HG02981 (cell line): ENCODE measurements around the gene KCNAB2.

Experiments
- ATAC-seq: cut with Tn5 transposase; IDR thresholded peaks from one replicate; pipeline ENCODE4 v1.9.1; 2021; ENCODE audit warnings: mild to moderate bottlenecking, moderate library complexity; ENCODE audit not compliant: unreplicated experiment

Gene KCNAB2

DNA sequence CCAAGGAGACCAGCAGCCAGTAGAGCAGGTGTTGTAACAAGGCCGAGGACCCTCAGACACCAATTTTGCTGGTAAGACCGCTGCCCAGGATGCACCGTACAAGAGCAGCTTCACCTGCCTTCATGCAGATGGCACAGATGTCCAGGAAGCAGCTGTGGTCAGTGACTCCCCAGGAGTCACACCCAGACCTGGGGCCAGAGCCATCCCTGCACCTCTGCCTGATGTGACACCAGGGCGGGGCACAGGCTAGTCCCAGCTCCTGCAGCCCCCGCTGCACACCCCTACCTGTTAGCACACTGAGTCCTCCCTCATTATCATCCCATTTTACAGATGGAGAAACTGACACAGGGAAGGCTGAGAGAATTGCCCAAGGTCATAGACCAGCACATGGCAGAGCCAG lies 16.3 kb upstream of the KCNAB2 start:
- no peak for ATAC-seq

DNA sequence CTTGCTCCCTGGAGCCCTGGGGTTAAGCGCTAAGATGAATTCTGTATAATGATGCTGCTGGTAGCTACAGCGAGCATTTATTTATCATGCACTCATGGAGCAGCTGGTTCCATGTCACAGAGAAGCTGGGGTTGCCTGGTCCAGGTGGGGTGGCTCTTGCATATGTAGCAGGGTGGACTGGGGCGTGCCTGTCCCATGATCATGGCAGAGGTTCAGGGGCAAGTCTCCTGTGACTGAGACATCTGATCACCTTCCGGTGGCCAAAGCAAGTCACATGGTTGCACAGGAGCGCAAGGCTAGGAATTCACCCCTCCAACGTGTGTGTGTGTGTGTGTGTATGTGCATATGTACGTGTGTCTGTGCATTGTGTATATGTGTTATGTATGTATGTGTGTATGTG lies 15.6 kb upstream of the KCNAB2 start:
- ATAC-seq: no peak

DNA sequence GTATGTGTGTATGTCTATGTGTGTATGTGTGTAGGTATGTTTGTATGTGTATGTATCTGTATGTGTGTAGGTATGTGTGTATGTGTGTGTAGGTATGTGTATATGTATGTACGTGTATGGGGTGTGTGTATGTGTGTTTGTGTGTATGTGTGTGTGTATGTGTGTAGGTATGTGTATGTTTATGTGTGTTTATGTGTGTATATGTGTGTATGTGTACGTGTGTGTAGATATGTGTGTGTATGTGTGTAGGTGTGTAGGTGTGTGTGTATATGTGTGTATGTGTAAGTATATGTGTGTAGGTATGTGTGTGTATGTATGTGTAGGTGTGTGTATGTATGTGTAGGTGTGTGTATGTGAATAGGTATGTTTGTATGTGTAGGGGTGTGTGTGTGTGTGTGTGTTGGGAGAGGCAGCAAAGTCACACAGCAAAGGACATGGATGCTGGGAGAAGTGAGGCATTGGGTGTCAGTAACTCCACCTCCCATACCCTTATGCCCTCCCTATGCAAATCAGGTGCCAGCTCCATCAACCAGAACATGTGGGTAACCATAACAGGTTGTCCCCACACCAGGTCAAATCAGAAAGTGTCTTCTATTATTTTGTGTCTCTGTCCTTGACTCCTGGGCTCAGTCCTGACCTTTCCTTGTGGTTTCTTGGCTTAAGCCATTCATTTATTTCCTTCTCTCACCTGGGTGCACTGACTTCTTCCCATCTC lies 15.0 kb upstream of the KCNAB2 start:
- no peak for ATAC-seq

DNA sequence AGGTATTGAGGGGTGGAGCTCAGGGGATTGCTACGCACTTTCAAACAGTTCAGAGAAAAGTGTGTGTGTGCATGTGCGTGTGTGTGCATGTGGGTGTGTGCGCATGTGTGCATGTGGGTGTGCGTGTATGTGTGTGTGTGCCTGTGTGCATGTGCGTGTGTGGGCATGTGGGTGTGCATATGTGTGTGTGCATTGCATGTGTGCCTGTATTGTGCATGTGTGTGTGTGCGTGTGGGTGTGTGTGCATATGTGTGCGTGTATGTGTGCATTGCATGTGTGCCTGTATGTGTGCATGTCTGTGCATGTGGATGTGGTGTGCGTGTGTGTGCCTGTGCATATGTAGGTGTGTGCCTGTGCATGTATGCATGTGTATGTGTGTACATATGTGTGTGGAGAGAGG lies 12.6 kb upstream of the KCNAB2 start:
- no peak for ATAC-seq

DNA sequence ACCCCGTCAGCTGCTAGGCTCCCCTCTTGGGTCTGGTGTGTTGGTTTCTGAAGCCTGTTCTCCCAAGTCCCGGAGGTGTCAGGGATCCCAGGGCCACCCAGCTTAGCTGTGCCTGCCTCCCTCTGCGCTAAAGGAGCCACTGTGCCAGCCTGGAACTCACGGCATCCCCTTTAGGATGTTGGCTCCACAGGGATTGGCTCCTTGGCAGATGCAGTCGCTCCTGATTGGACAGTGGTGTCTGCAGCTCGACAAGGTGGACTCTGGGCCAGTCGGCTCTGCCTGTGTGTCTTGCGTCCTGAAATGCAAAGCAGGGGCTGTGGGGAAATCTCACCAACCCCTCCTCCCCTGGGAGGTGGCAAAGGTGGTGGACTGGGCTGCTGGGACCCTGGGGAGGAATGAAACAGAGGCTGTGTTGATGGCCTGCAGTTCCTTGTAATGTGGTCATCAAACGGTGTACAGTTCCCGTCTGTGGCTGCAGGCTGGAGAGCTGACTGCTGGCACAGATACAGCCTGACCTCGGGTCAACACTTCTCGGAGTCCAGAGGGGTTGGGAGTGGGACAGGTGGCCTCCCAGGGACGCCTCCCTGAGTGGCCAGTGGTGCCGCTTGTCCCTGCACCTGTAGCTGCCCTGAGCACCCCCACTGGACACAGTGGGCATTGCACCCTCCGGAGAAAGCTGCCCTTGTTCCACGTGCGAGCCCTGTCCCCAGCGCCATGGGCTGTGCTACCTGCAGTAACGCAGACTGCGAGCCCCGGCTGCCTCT lies 11.5 kb upstream of the KCNAB2 start:
- no peak for ATAC-seq

DNA sequence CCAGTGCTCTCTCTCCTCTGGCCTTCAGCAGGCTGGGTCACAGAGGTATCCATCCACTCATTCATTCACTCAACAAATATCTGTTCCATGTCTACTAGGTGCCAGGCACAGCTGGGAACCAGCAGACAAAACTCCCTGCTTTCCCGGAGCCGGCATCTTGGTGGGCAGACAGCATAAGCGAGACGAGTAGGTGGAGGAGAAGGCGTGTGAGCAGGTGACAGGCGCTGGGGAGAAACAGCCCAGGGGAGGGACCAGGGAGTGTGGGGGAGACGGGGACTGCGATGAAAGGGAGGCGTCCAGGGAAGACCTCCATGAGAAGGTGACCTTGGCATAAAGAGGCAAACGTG lies 11.0 kb upstream of the KCNAB2 start:
- no peak for ATAC-seq

DNA sequence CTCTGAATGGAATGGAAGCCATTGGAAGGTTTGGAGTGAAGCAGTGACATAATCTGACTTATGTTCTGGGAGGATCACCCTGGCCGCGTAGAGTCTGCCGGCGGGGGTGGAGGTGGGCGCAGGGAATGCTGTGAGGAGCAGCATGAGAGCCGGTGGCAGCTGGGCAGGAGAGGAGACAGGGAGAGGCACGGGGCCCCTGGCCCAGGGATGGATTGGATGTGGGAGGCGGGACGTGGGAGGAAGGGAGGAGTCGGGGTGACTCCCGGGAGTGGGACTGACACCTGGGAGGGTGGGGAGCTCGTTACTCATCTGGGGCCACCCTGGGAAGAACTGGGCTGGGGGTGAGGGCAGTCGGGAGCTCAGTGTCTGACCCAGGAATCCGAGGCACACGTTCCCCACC lies 10.4 kb upstream of the KCNAB2 start:
- ATAC-seq: no peak

DNA sequence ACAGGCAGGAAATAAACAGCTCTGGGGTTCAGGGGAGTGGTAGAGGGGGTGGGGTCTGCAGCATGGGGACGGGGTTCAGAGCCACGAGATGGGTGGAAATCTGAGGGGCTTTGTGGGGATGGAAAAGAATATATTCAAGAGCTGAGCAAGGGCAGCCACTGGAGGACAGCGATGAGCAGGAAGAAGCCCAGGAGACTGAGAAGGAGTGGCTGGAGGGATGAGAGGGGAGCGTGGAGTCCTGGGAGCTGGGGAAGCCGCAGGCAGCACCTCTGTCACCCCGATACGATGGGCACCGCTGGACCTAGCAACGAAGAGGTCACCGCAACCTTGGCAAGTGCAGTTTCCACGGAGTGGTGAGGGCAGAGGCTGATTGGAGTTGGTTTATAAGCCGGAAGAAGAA lies 10.0 kb upstream of the KCNAB2 start:
- no peak for ATAC-seq

DNA sequence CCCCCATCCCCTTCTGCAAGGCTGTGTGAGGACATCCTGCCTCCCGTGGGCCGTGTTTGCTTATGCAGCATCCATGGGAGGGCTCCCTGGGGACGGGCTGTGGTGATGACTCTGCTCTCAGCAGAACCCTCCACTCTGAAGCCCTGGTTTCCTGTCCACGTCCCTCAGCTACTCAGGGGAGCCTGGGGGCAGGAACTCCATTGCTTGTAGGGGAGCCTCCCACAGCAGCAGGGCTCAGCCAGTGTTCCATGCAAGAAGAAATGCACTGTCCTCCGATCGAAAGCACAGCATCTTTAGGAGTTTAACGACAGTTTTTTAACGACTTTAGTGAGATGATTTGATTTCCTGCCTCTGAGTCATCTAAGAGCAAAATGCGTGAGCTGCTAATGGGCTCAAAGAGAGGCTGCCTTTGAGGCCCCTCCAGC lies 8.3 kb upstream of the KCNAB2 start:
- ATAC-seq: peak; percentile 91

DNA sequence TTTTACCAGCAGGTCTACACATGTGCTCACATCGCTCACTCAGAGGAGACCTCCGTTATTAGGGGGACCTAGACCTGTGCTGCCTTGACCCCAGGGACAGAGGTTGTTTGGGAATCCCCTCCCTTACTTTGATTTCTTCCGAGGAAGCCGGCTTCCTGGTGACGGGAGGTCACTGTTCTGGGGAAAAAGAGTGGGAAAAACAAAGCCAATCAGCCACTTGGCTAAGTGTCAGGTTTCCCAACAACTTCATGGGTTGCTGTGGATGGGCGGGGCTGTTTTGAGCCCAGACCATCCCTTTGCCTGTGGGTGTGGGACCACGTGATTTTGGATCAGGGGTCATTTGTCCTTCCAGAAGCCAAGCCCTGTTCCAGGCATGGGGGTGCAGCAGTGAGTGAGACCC lies 7.1 kb upstream of the KCNAB2 start:
- no peak for ATAC-seq

DNA sequence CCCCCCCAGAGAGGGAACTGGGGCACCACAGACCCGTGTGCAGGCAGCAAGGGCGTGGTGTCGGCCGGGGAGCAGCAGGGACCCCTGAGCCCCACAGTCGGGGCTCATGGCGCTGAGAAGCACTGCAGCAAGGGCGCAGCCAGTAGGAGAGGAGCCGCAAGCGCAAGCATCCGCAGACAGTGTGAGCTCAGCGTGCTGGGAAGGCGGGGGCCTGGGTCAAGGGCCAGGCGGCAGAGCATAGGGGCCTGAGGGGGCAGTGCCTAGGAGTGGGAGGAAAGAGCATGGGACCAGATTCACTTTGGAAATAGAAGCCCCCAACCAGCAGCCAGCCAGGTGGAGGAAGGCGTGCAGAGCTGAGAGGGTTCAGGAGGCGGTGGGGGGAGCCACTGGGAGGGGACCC lies 6.7 kb upstream of the KCNAB2 start:
- no peak for ATAC-seq

DNA sequence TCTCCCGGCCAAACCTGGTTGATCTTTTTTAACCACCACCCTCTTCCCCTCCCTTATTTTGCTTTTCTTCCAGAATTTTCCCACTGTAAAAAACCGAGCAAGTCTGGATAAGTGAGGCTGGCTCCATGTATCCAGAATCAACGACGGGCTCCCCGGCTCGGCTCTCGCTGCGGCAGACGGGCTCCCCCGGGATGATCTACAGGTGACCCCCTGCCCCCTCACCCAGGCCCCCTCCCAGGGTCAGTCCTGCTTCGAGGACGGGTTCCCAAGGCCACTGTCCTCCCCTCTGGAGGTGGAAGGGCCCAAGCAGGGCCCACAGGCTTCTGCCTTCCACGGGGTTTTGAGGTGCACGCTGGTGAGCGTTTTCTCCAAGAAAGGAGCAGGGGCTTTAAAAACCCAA lies 5.2 kb upstream of the KCNAB2 start:
- no peak for ATAC-seq

DNA sequence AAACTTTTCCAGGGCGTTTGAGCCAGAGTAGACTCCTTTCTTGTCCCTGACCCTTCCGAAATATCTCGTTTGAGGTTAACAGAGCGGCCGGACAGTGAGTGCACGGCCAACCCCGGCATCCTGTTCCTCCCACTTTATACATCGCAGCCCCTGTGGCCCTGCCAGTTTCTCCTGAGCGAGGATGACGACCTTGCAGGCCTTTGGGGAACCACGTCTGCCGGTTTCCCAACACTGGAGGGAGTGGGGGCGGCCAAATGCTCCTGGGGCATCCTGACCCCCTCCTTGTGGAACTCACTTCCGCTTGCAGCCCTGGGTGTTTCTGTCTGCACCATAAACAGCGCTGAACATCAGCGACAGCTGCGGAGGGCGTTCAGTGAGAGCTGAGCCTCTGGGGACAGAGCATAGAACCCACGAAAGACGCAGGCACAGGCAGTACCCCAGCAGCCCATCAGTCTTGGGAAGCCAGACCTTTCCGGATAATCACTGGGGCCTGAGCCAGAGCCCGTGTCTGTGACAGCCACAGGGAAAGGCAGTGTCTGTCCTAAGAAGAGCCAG lies 4.8 kb upstream of the KCNAB2 start:
- ATAC-seq: no peak

DNA sequence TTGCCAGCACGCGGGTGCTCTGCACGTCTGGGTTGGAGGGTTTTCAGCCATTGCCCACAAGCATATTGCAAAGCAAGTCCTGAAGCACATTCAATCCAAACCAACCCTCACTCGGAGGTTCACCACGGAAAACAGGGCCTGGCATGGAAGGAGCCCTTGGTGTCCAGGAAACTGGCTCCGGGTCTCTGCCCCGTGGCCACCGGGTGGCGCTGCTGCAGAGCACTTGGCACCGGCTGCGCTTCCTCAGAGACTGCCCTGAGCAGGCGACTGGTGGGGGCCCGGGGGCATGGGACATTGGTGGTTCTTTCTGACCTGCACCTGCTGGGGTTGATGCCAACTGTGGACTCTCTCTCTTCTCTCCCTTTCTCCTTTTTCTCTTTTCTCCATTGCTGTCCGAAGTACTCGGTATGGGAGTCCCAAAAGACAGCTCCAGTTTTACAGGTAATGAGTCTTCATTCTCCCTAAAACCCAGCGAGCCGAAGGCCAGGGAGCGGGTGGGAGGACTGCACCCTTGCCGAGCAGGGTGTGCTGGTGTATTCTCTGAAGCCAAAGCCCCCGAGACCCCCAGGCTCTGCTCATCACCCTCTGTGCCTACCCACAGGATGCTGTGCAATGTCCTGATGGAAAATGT lies 4.1 kb upstream of the KCNAB2 start:
- ATAC-seq: no peak

DNA sequence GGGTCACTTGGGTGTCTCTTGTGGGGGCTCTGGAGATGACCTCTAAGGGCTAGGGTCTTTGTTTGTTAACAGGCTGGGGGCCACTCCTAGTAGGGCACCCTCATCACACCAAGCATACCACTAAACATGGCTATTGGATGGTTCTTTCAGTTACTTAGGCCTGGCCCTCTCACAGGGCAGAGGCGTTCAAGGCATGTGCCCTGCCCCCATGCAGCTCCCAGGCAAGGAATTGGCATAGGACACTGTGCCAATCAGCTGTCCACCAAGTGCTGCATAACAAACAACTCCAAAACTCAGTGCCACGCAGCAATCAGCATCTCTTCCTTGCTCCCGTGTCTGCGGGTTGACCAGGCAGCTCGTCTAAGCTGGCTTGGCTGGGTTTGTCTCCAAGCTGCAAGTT lies 2.1 kb upstream of the KCNAB2 start:
- ATAC-seq: no peak

DNA sequence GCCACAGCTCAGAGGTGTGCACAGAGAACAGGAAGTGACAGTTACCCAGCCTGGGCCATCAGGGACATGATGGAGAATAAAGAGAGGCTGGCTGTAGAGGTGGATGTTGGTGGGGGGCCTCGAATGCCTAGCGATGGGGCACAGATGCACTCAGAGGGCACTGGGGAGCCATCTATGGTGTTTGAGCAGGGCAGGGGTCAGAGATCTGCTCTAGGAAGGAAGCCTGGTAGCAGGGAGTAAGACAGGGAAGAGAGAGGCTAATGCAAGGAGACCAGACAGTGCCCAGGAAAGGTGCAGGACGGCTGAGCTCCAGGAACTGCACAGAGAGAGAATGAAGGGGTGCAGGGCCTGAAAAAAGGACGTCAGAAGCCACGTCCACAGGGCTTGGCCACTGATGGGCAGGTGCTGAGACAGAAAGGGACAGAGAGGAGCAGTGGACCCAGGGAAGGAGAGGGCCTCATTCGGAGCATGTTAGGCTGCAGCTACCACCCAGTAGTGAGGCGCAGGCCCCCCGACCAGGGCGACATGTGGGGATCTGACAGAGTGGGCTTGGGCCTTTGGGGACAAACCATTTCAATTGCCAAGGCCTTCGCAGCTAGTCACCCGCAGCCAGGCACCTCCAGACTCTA lies 1.1 kb upstream of the KCNAB2 start:
- ATAC-seq: no peak

DNA sequence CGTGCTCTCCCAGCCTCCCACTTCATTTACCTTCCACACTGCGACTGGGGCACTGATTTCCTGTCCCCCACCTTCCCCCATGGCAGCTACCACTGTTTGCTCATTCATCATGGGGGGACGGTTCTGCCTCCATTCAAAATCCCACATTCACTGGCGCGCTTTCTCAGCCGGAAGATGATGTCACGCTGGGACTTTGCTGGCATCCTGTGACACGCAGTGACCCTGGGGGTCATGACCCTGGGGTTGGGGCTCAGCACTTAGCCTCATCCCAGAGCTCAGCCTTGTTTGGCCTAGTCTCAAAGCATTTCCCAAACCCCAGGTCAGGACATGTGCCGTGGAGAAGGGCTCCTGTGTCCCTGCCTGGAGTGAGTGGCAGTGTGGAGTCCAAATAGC lies 582 bp upstream of the KCNAB2 start:
- no peak for ATAC-seq

DNA sequence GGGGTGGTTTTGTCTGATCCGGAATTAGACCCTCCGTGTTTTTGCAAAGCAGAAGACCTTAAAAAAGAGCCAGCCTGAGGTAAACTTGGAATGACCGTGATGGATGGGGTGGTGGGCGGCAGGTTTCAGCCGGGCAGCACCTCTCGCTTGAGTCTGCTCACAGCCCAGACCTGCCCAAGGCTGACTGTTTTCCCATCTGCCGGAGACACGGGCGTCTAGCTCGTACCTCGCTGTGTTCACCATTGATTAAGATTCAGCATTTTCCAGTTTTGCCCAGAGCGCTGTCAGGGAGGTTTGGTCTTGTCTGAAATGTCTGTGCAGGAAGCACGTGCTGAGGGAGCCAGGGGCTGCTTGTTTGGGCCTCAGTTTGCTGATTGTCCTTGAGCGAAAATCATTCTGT lies 591 bp downstream of the KCNAB2 start:
- no peak for ATAC-seq

DNA sequence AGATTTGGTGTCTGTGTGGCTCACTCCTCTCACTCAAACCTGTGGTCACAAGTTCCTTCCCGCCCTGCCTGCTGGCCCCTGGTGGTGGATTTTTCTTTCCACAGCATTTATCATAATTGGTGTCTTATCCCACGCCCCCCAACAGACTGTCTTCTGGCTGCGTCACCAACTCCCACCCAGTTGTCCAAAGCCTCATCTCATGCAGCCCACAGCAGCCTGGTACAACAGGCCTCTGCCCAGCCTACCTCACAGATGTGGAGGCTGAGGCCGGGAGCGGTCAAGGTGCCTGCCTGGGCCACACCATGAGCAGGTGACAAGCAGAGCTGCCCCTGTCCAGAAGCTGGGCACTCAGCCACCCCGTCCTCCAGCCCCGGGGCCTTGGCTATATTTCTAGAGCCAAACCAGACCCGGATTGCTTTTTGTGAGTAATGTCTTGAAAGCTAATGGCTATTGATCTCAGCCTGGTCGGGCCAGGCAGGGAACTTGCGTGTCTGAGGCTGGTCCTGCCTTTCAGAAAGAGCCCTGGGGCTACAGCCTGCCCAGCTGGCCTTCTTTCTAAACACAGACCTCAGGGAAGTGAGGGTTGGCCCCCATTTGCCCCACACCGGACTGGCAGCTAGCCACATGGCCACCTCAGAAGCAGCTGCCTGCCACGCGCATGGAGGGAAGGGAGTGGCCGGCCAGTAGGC lies 2.6 kb downstream of the KCNAB2 start:
- ATAC-seq: no peak

DNA sequence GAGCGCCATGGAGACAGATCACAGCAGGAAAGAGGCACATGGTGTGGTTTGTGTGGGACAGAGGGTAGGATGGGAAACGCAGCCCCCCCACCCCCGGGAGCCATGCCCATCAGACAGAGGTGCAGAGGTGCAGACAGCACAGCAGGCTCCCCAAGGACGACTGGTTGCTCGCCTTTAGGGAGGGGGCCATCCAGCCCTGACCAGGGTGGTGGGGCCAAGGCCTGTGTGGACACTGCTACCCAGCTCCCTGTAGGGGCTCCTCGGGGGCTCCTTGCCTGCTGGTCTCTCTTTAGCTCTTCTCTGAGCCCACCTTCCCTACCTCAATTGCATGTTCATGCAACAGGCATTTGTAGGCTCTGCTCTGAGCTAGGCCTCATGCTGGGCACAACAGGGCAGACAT lies 3.7 kb downstream of the KCNAB2 start:
- no peak for ATAC-seq

DNA sequence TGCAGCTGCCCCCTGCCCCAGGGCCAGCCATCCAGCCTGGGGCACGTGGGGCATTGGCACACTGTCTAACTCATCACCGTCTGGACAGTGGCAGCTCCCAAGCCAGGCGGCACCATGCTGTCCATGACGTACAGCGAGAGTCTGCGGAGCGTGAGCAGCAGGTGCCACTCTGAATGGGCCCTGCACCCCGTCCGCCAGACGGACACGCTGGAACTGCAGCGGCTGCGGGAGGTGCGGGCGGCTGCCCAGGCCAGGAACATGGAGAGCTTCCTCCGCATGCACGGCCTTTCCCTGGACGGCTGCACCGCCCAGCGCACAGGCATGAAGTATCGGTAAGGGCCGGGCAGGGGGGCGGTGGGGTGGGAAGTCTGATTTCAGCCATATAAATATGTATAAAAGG lies 5.7 kb downstream of the KCNAB2 start:
- ATAC-seq: no peak
